NT2/D1 (cell line): ENCODE results near the gene SEPTIN3.

ENCODE experiments used
- SUZ12 ChIP-seq: IDR thresholded peaks from 2 replicates; pipeline ENCODE4 v1.6.1; 2011; ENCODE audit not compliant: insufficient read length, insufficient read depth; ENCODE audit errors: extremely low read depth
- ZNF274 ChIP-seq: IDR thresholded peaks from 2 replicates; pipeline ENCODE4 v1.6.1; 2011; ENCODE audit warnings: mild to moderate bottlenecking, low read depth, low read length

DNA sequence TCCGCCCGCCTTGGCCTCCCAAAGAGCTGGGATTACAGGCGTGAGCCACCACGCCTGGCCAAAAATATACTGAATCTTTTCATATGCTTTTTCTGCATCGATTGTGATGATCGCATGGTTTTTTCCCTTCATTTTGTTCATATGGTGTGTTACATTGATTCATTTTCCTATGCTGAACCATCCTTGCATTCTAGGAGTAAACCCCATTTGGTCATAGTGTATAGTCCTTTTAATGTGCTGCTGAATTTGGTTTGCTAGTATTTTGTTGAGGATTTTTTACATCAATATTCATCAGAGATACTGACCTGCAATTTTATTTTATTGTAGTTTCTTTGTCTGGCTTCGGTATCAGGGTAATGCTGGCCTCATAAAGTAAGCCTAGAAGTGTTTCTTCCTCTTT lies 41.5 kb downstream of the SEPTIN3 start:
- TF ChIP-seq ZNF274 = no peak
- TF ChIP-seq SUZ12 = no peak
